ENCODE measurements around the gene PLD1. TPM values are rescaled to one million over a fixed set of nuclear protein-coding genes. Genes with fewer than 3 reads are reported as not detected.
"Not testable (repeated sequence)": the region's sequence is repeated elsewhere in the genome, so short reads cannot be mapped to it uniquely, and the experiment has no call there.

PLD1 gene
- total and polyA plus RNA-seq, 7 donors = 0.73 to 6.7 (median 1.9) TPM

DNA sequence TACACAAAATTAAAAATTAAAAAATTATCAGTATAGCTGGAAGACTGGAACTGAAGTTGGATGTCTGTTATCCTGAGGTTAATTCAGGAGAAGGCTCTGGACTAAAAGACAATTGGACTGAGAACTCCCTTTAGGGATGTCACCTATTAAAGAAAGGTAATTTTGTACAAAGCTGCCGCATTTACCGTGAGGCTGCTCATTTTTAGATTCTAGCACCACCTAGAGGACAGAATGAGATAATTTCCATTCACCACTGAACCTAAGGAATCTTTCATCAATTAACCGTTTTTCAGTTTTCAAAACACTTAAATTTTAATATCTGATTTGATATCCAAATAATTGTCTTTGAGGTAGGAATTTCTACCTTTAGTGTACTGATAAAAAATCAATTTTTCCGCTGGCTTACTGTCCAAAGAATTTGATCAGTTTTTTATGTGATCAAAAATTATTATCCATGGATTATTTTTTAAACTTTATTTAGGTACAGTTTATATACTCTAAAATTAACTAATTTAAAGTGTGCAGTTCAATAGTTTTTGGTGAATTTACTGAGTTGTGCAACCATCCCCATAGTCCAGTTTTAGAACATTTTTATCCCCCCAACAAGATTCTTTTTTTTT is 243.4 kb downstream of the PLD1 start:
- DNase-seq = no peak
- Histone ChIP-seq H3K4me3 (no peak overlapping the region), H3K9me3 (no peaks in the 10 kb centered on the region), H3K27me3 (ENCODE audit: insufficient read depth in 3 of 3, low read length in 2 of 3) (no peaks in the 10 kb centered on the region), H3K36me3 (ENCODE audit: insufficient read depth in 1 of 2, low read depth in 1 of 2) (no peaks in the 10 kb centered on the region), H3K4me1 (peaks cover 4% of the 10 kb centered on the region), H3K27ac (no peak overlapping the region)
- ATAC-seq = peak; percentile 48 to 85 (median 68)
- 8 to 11% (median 8%) methylated on average over 4 of the region's 4 CpGs for WGBS, 3 donors
- intact Hi-C loops (cut with DNase I) = loop anchor here (2.0 to 10.0 kb wide), 5 partner anchors 380 to 608 kb away; no protein-coding TSS in a partner anchor
- peak; percentile 85 for TF ChIP-seq CTCF (IDR thresholded peaks at IDR 0.05)

- Histone ChIP-seq H3K4me1 (peaks cover 4% of the 10 kb centered on the region), H3K4me3 (no peak overlapping the region), H3K36me3 (ENCODE audit: insufficient read depth in 1 of 2, low read depth in 1 of 2) (no peaks in the 10 kb centered on the region), H3K27ac (no peak overlapping the region), H3K27me3 (ENCODE audit: insufficient read depth in 3 of 3, low read length in 2 of 3) (no peaks in the 10 kb centered on the region), H3K9me3 (no peaks in the 10 kb centered on the region)
- 72 to 85% (median 81%) methylated on average over 2 of the region's 2 CpGs for WGBS, 3 donors
- intact Hi-C loops (cut with DNase I) = loop anchor here (2.0 to 10.0 kb wide), 5 partner anchors 378 to 607 kb away; no protein-coding TSS in a partner anchor
- no peak for TF ChIP-seq CTCF (IDR thresholded peaks at IDR 0.05)
- DNase-seq (no peak), ATAC-seq (no peak)
These were observed 244.7 kb downstream of the PLD1 start for GRCh38 chr3:171565481-171566058.

- WGBS, 3 donors = 70 to 79% (median 78%) methylated on average over 6 of the region's 6 CpGs
- H3K27ac ChIP-seq = no peak overlapping the region
These were observed 245.4 kb downstream of the PLD1 start for GRCh38 chr3:171564748-171565480.

DNA sequence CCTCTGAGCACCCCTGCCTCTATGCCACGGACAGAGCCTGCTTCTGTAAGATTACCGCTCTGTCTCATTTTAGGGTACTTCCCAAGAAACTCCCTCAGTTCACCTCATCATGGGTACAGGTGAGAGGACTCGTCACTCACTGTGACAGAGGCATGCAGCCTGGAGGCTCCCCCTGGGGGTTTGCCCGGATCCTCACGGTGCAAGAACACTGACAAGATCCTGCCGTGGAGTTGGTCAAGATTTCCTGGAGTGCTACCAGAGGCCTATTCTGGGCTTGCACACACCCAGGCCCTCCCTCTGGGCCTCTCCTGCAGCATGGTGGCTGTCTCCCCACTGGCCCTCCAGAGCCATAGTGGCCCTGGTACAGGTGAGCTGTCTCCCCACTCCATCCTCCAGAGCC is 247.0 kb downstream of the PLD1 start:
- ATAC-seq = peak in 1 of 4 donors; percentile 24
- Histone ChIP-seq H3K27me3 (ENCODE audit: insufficient read depth in 3 of 3, low read length in 2 of 3) (no peaks in the 10 kb centered on the region), H3K36me3 (ENCODE audit: insufficient read depth in 1 of 2, low read depth in 1 of 2) (no peaks in the 10 kb centered on the region), H3K27ac (no peak overlapping the region), H3K4me1 (peaks cover 4% of the 10 kb centered on the region), H3K4me3 (no peak overlapping the region), H3K9me3 (no peaks in the 10 kb centered on the region)
- no peak for TF ChIP-seq CTCF (IDR thresholded peaks at IDR 0.05)
- 67 to 82% (median 72%) methylated on average over 6 of the region's 6 CpGs for WGBS, 3 donors
- DNase-seq = no peak
- intact Hi-C loops (cut with DNase I) = loop anchor here in 1 of 2 donors (10.0 kb wide), 2 partner anchors 508 to 598 kb away; no protein-coding TSS in a partner anchor

More at GRCh38 chr3:171564748-171565480, 245.4 kb downstream of the PLD1 start:
- Histone ChIP-seq H3K4me1 (peaks cover 4% of the 10 kb centered on the region), H3K27me3 (ENCODE audit: insufficient read depth in 3 of 3, low read length in 2 of 3) (no peaks in the 10 kb centered on the region), H3K4me3 (no peak overlapping the region), H3K36me3 (ENCODE audit: insufficient read depth in 1 of 2, low read depth in 1 of 2) (no peaks in the 10 kb centered on the region), H3K9me3 (no peaks in the 10 kb centered on the region)
- intact Hi-C loops (cut with DNase I) = loop anchor here (5.0 to 10.0 kb wide), 4 partner anchors 378 to 600 kb away; no protein-coding TSS in a partner anchor
- ATAC-seq (peak; percentile 71 to 90 (median 84)), DNase-seq (no peak)
- TF ChIP-seq CTCF (IDR thresholded peaks at IDR 0.05) = no peak

GRCh38 chr3:171562459-171562858 is 247.8 kb downstream of the PLD1 start:
- not testable (repeated sequence) for ATAC-seq; H3K27ac ChIP-seq; H3K4me3 ChIP-seq; H3K4me1 ChIP-seq; H3K9me3 ChIP-seq; DNase-seq; H3K36me3 ChIP-seq (ENCODE audit: insufficient read depth in 1 of 2, low read depth in 1 of 2); H3K27me3 ChIP-seq (ENCODE audit: insufficient read depth in 3 of 3, low read length in 2 of 3)
- WGBS, 3 donors = 69 to 100% (median 86%) methylated on average over 1 of the region's 1 CpG
- intact Hi-C loops (cut with DNase I) = loop anchor here in 1 of 2 donors (10.0 kb wide), 2 partner anchors 508 to 598 kb away; no protein-coding TSS in a partner anchor

Measured in psoas muscle (tissue), 8 donors.